ENCODE data around the gene SPATA16.

SPATA16 gene

DNA sequence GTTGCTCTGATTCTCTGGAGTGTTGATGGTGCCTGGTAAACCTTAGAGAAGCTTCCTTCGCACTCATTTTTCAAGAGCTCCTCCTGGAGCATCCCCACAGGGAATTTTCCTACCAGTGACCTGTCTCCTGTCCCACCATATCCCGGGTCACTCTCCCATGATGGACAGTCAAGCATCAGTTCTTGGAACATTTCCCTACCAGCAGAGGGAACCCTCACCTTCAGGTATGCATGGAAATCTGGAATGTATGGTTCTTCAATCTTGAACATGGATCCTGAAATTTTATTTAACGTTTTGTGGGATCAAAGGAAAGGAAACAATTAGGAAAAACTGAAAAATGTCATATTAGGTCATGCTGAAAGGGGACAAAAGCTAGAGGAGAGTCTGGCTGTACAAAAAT, 153.8 kb downstream of the SPATA16 start (continued):
- TF ChIP-seq, protein P1, sequence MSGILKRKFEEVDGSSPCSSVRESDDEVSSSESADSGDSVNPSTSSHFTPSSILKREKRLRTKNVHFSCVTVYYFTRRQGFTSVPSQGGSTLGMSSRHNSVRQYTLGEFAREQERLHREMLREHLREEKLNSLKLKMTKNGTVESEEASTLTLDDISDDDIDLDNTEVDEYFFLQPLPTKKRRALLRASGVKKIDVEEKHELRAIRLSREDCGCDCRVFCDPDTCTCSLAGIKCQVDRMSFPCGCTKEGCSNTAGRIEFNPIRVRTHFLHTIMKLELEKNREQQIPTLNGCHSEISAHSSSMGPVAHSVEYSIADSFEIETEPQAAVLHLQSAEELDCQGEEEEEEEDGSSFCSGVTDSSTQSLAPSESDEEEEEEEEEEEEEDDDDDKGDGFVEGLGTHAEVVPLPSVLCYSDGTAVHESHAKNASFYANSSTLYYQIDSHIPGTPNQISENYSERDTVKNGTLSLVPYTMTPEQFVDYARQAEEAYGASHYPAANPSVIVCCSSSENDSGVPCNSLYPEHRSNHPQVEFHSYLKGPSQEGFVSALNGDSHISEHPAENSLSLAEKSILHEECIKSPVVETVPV (CRISPR knock-in tag; IDR thresholded peaks at IDR 0.05), result no peak
- TF ChIP-seq, protein P2, sequence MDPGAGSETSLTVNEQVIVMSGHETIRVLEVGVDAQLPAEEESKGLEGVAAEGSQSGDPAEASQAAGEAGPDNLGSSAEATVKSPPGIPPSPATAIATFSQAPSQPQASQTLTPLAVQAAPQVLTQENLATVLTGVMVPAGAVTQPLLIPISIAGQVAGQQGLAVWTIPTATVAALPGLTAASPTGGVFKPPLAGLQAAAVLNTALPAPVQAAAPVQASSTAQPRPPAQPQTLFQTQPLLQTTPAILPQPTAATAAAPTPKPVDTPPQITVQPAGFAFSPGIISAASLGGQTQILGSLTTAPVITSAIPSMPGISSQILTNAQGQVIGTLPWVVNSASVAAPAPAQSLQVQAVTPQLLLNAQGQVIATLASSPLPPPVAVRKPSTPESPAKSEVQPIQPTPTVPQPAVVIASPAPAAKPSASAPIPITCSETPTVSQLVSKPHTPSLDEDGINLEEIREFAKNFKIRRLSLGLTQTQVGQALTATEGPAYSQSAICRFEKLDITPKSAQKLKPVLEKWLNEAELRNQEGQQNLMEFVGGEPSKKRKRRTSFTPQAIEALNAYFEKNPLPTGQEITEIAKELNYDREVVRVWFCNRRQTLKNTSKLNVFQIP (CRISPR knock-in tag; IDR thresholded peaks at IDR 0.05; ENCODE audit: borderline replicate concordance, low read depth), result no peak

DNA sequence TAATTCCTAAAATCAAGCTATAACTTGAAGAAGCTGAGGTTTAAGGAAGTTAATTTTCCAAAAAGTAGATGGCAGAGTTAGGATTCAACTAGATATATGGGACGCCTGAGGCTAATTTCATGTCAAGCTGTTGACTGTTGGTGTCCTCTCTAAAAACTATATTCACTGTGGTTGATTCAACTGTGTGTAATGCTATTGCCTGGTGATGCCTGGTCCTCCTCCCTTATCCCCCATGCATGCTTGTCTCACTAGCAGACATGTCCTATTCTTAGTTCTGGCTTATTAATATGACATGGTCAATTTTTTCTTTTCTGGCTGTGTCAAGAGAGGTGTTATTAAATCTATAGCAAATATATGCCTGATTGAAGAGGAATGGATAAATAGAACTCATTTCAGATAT, 156.1 kb downstream of the SPATA16 start:
- no peak for ATAC-seq
- no peak for TF ChIP-seq TOX (CRISPR knock-in tag; IDR thresholded peaks at IDR 0.05; ENCODE audit: borderline replicate concordance)
- no peak for TF ChIP-seq RARB (CRISPR knock-in tag; IDR thresholded peaks at IDR 0.05)
- no peak for TF ChIP-seq ZNF8 (CRISPR knock-in tag; IDR thresholded peaks at IDR 0.05)
- TF ChIP-seq, protein P3, sequence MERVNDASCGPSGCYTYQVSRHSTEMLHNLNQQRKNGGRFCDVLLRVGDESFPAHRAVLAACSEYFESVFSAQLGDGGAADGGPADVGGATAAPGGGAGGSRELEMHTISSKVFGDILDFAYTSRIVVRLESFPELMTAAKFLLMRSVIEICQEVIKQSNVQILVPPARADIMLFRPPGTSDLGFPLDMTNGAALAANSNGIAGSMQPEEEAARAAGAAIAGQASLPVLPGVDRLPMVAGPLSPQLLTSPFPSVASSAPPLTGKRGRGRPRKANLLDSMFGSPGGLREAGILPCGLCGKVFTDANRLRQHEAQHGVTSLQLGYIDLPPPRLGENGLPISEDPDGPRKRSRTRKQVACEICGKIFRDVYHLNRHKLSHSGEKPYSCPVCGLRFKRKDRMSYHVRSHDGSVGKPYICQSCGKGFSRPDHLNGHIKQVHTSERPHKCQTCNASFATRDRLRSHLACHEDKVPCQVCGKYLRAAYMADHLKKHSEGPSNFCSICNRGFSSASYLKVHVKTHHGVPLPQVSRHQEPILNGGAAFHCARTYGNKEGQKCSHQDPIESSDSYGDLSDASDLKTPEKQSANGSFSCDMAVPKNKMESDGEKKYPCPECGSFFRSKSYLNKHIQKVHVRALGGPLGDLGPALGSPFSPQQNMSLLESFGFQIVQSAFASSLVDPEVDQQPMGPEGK (CRISPR knock-in tag; IDR thresholded peaks at IDR 0.05; ENCODE audit: borderline replicate concordance), result no peak
- TF ChIP-seq ZFP30 (CRISPR knock-in tag; IDR thresholded peaks at IDR 0.05), result no peak

DNA sequence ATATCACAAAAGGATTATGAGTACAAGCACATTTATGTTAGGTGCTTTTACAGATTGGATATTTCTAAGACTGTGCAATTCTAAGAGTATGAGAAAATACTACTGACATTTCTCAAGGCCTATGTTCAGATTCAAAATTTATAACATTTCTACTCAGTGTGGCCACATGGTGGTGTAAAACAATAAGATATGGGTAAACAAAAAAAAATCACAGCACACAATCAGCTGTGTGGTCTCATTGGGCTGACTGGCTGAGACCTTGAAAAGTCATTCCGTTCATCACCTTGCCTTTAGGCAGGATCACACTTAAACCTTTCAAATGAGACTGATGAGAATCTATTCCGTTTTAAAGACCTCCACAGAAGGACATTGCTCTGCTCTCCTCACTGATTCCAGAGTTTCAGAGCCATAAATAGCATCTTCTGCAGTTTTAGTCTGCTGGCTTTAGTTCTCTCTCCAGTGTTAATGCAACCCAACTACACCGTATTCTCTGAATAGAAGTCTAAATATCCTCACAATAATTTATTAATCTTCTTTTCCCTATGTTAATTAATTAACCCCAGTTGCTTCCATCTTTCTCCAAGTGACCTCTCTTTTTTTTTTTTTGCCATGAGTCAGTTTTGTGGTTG, 158.2 kb downstream of the SPATA16 start:
- TF ChIP-seq ZNF565 (CRISPR knock-in tag; conservative IDR thresholded peaks at IDR 0.05; ENCODE audit: low read depth), result no peak
- TF ChIP-seq OSR1 (CRISPR knock-in tag; IDR thresholded peaks at IDR 0.05), result no peak
- no peak for TF ChIP-seq BACH2 (CRISPR knock-in tag; IDR thresholded peaks at IDR 0.05; ENCODE audit: borderline replicate concordance)
- TF ChIP-seq, protein P1 (CRISPR knock-in tag; IDR thresholded peaks at IDR 0.05), result no peak
- no peak for TF ChIP-seq ZC3H10 (CRISPR knock-in tag; IDR thresholded peaks at IDR 0.05)
- TF ChIP-seq ZNF8 (CRISPR knock-in tag; IDR thresholded peaks at IDR 0.05), result no peak
- TF ChIP-seq ISL1 (CRISPR knock-in tag; IDR thresholded peaks at IDR 0.05), result no peak
- TF ChIP-seq RARB (CRISPR knock-in tag; IDR thresholded peaks at IDR 0.05), result no peak
- TF ChIP-seq, protein P4, sequence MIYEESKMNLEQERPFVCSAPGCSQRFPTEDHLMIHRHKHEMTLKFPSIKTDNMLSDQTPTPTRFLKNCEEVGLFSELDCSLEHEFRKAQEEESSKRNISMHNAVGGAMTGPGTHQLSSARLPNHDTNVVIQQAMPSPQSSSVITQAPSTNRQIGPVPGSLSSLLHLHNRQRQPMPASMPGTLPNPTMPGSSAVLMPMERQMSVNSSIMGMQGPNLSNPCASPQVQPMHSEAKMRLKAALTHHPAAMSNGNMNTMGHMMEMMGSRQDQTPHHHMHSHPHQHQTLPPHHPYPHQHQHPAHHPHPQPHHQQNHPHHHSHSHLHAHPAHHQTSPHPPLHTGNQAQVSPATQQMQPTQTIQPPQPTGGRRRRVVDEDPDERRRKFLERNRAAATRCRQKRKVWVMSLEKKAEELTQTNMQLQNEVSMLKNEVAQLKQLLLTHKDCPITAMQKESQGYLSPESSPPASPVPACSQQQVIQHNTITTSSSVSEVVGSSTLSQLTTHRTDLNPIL (CRISPR knock-in tag; IDR thresholded peaks at IDR 0.05; ENCODE audit: low read depth), result no peak
- no peak for TF ChIP-seq ESRRG (CRISPR knock-in tag; IDR thresholded peaks at IDR 0.05)
- no peak for TF ChIP-seq ARNTL (CRISPR knock-in tag; IDR thresholded peaks at IDR 0.05; ENCODE audit: borderline replicate concordance, low read depth)
- TF ChIP-seq, protein P3 (CRISPR knock-in tag; IDR thresholded peaks at IDR 0.05; ENCODE audit: borderline replicate concordance), result no peak
- TF ChIP-seq, protein P2 (CRISPR knock-in tag; IDR thresholded peaks at IDR 0.05; ENCODE audit: borderline replicate concordance, low read depth), result no peak
- no peak for TF ChIP-seq GLIS3 (CRISPR knock-in tag; IDR thresholded peaks at IDR 0.05)
- no peak for TF ChIP-seq SNAI2 (CRISPR knock-in tag; IDR thresholded peaks at IDR 0.05)
- no peak for TF ChIP-seq TCF4 (CRISPR knock-in tag; IDR thresholded peaks at IDR 0.05; ENCODE audit: borderline replicate concordance)
- peak; percentile 51; the same call in 1 of the 3 replicates for ATAC-seq

Data from SK-N-SH treated with all-trans-retinoic acid at 6 μM for 48 hours (cell line).